Upper lobe of left lung (tissue), 6 donors: ENCODE results near the gene ACOD1. TPM values are rescaled to one million over a fixed set of nuclear protein-coding genes. Genes with fewer than 3 reads are reported as not detected.
A peak's percentile ranks its signal among the peaks of the same experiment; 100 is the strongest.
"Not testable (repeated sequence)": the region's sequence is repeated elsewhere in the genome, so short reads cannot be mapped to it uniquely, and the experiment has no call there.

Experiments
- ATAC-seq, 2 donors: fragments of 200-7000 bp; cut with Tn5 transposase; one replicate each; pipeline ENCODE4 v1.9.1; 2022; ENCODE audit warnings: mild to moderate bottlenecking in 2 of 2, moderate library complexity in 2 of 2; ENCODE audit not compliant: low FRiP score in 2 of 2
- DNase-seq, 2 donors: peaks; one replicate each; pipeline ENCODE4 v3.0.0-alpha.2; 2019 to 2020
- H3K27ac ChIP-seq, 4 donors: fragments of 200-600 bp; sonication (generic); one replicate each; pipeline ENCODE4 v1.5.1; 2016 to 2019
- H3K27me3 ChIP-seq, 4 donors: fragments of 200-600 bp; sonication (generic); one replicate each; pipeline ENCODE4 v1.5.1; 2017 to 2019
- H3K36me3 ChIP-seq, 4 donors: fragments of 200-600 bp; sonication (generic); one replicate each; pipeline ENCODE4 v1.5.1; 2016 to 2019
- H3K4me1 ChIP-seq, 4 donors: fragments of 200-600 bp; sonication (generic); one replicate each; pipeline ENCODE4 v1.5.1; 2018 to 2019
- H3K4me3 ChIP-seq, 4 donors: fragments of 200-600 bp; sonication (generic); one replicate each; pipeline ENCODE4 v1.5.1; 2017 to 2019; ENCODE audit warnings: mild to moderate bottlenecking in 2 of 4, moderate library complexity in 1 of 4
- H3K9me3 ChIP-seq, 4 donors: fragments of 200-600 bp; sonication (generic); one replicate each; pipeline ENCODE4 v1.5.1; 2018 to 2019
- EP300 ChIP-seq, 4 donors: sonication (generic); formaldehyde crosslinking; IDR thresholded peaks; one replicate each; pipeline ENCODE4 v1.5.1; 2017; ENCODE audit warnings: antibody characterized with exemption in 4 of 4, control low read depth in 2 of 4
- POLR2A ChIP-seq, 4 donors: fragments of 450-650 bp; IDR thresholded peaks; one replicate each; pipeline ENCODE4 v1.5.1; 2016 to 2017; ENCODE audit warnings: antibody characterized with exemption in 4 of 4, mild to moderate bottlenecking in 2 of 4
- POLR2AphosphoS5 ChIP-seq, 2 donors: sonication (generic); formaldehyde crosslinking; IDR thresholded peaks; one replicate each; pipeline ENCODE4 v1.5.1; 2017; ENCODE audit warnings: antibody characterized with exemption in 2 of 2
- WGBS, 2 donors: methylation state at CpG; one replicate each; pipeline ENCODE4 v1.1.5; 2017 to 2018; 5-methylcytosine and 5-hydroxymethylcytosine counted together
- total RNA-seq, 6 donors: library from RNA; depleted of rRNA in 4 of 6; stranded (reverse); fragments of >200 nt in 4 of 6; gene quantifications; one replicate each; pipeline versions ENCODE4 v1.1.0 to v1.2.1, GENCODE V29; 2016 to 2021
- TF ChIP-seq, protein P1 (sequence below), 6 experiments: fragments of 450-650 bp in 4 of 6; fragments of 200-600 bp in 2 of 6; sonication (generic) in 2 of 6; IDR thresholded peaks; one replicate each; pipeline ENCODE4 v1.5.1; 2016 to 2019; ENCODE audit warnings: antibody characterized with exemption in 6 of 6
- donor health status: DM: no; HTN: no; CAD: no; lungs with moderate emphysema.
- donor health status: DM: no; HTN: yes; CAD: no; lungs with severe emphysema.

ACOD1 gene
- total RNA-seq, 6 donors from 2014 or later: not detected

- H3K4me3 ChIP-seq: no peak overlapping the region
- no peak overlapping the region for H3K27ac ChIP-seq
- WGBS, 2 donors: 79 to 84% methylated on average over 4 of the region's 4 CpGs
Observed at GRCh38 chr13:76913898-76914297, 34.4 kb upstream of the ACOD1 start.

DNA sequence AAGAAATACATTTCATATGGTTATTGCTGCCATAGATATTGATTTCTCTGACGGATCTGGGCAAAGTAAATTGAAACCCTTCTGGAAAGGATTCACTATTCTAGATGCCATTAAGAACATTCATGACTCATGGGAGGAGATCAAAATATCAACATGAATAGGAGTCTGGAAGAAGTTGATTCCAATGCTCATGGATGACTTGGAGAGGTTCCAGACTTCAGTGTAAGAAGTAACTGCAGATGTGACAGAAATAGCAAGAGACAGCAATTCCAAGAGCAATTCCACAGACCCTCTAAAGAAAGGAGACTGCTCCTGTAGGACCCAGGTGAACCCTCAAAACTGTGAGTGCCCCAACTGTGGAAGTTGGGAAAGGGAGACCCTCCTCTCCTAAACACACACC, 31.2 kb upstream of the ACOD1 start:
- Histone ChIP-seq H3K9me3 (no peaks in the 10 kb centered on the region), H3K27me3 (no peaks in the 10 kb centered on the region), H3K27ac (no peak overlapping the region), H3K4me3 (no peak overlapping the region), H3K4me1 (no peaks in the 10 kb centered on the region), H3K36me3 (no peaks in the 10 kb centered on the region)
- 87 to 97% methylated on average over 1 of the region's 1 CpG for WGBS, 2 donors
- TF ChIP-seq POLR2AphosphoS5 (IDR thresholded peaks at IDR 0.05) (no peak), POLR2A (IDR thresholded peaks at IDR 0.05) (no peak), EP300 (IDR thresholded peaks at IDR 0.05) (no peak)
- TF ChIP-seq, protein P1, sequence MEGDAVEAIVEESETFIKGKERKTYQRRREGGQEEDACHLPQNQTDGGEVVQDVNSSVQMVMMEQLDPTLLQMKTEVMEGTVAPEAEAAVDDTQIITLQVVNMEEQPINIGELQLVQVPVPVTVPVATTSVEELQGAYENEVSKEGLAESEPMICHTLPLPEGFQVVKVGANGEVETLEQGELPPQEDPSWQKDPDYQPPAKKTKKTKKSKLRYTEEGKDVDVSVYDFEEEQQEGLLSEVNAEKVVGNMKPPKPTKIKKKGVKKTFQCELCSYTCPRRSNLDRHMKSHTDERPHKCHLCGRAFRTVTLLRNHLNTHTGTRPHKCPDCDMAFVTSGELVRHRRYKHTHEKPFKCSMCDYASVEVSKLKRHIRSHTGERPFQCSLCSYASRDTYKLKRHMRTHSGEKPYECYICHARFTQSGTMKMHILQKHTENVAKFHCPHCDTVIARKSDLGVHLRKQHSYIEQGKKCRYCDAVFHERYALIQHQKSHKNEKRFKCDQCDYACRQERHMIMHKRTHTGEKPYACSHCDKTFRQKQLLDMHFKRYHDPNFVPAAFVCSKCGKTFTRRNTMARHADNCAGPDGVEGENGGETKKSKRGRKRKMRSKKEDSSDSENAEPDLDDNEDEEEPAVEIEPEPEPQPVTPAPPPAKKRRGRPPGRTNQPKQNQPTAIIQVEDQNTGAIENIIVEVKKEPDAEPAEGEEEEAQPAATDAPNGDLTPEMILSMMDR (IDR thresholded peaks at IDR 0.05): no peak
- no peak for ATAC-seq
- no peak for DNase-seq

More at GRCh38 chr13:76913898-76914297, 34.4 kb upstream of the ACOD1 start:
- H3K36me3 ChIP-seq: no peaks in the 10 kb centered on the region
- no peaks in the 10 kb centered on the region for H3K9me3 ChIP-seq
- H3K27me3 ChIP-seq: no peaks in the 10 kb centered on the region
- ATAC-seq (no peak), DNase-seq (no peak)
- no peak for TF ChIP-seq POLR2AphosphoS5 (IDR thresholded peaks at IDR 0.05)
- TF ChIP-seq EP300 (IDR thresholded peaks at IDR 0.05): no peak
- no peak for TF ChIP-seq POLR2A (IDR thresholded peaks at IDR 0.05)
- TF ChIP-seq, protein P1 (IDR thresholded peaks at IDR 0.05): no peak
- H3K4me1 ChIP-seq: no peaks in the 10 kb centered on the region

GRCh38 chr13:76917755-76918481, 30.4 kb upstream of the ACOD1 start:
- not testable (repeated sequence) for H3K4me1 ChIP-seq, H3K36me3 ChIP-seq, DNase-seq, H3K4me3 ChIP-seq, H3K27ac ChIP-seq, H3K27me3 ChIP-seq, H3K9me3 ChIP-seq
- 87 to 92% methylated on average over 6 to 12 of the region's 12 CpGs for WGBS, 2 donors
- peak in 1 of 2 donors; percentile 36 for ATAC-seq

DNA sequence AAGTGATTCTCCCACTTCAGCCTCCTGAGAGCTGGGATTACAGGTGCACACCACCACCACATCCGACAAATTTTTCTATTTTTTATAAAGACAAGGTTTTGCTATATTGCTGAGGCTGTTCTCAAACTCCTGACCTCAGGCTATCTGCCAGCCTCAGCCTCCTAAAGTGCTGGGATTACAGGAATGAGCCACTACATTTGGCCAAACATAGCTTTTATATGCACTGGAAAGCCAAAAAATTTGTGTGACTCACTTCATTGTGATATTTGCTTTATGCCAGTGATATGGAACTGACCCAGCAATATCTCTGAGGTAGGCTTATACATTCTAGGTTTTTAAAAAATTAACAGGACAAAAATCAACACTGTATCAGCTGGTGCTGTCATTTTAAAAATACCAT, 26.8 kb upstream of the ACOD1 start:
- H3K9me3 ChIP-seq: no peaks in the 10 kb centered on the region
- H3K36me3 ChIP-seq: no peaks in the 10 kb centered on the region
- no peaks in the 10 kb centered on the region for H3K27me3 ChIP-seq
- whole genome bisulfite sequencing, 2 donors: 33 to 92% methylated on average over 1 of the region's 1 CpG
- H3K4me1 ChIP-seq: no peaks in the 10 kb centered on the region
- no peak overlapping the region for H3K4me3 ChIP-seq
- DNase-seq: no peak
- no peak for ATAC-seq
- TF ChIP-seq EP300 (IDR thresholded peaks at IDR 0.05): no peak
- H3K27ac ChIP-seq: no peak overlapping the region

- no peak for ATAC-seq
- Histone ChIP-seq H3K9me3 (no peaks in the 10 kb centered on the region), H3K27ac (no peak overlapping the region), H3K36me3 (no peaks in the 10 kb centered on the region), H3K4me3 (no peak overlapping the region), H3K4me1 (no peaks in the 10 kb centered on the region), H3K27me3 (no peaks in the 10 kb centered on the region)
- DNase-seq: no peak
- WGBS, 2 donors: 89 to 90% methylated on average over 1 of the region's 1 CpG
- TF ChIP-seq, protein P1 (IDR thresholded peaks at IDR 0.05): no peak
- TF ChIP-seq POLR2AphosphoS5 (IDR thresholded peaks at IDR 0.05) (no peak), EP300 (IDR thresholded peaks at IDR 0.05) (no peak), POLR2A (IDR thresholded peaks at IDR 0.05) (no peak)
Observed at GRCh38 chr13:76925115-76925514, 23.2 kb upstream of the ACOD1 start.

GRCh38 chr13:76927955-76928354, 20.4 kb upstream of the ACOD1 start:
- TF ChIP-seq EP300 (IDR thresholded peaks at IDR 0.05) (no peak), POLR2A (IDR thresholded peaks at IDR 0.05) (no peak), POLR2AphosphoS5 (IDR thresholded peaks at IDR 0.05) (no peak)
- TF ChIP-seq, protein P1 (IDR thresholded peaks at IDR 0.05): no peak
- DNase-seq: no peak
- H3K27me3 ChIP-seq: no peaks in the 10 kb centered on the region
- H3K36me3 ChIP-seq: no peaks in the 10 kb centered on the region
- no peak overlapping the region for H3K4me3 ChIP-seq
- H3K4me1 ChIP-seq: no peaks in the 10 kb centered on the region
- WGBS, 2 donors: 72 to 86% methylated on average over 5 of the region's 5 CpGs
- H3K9me3 ChIP-seq: peaks cover 0 to 6% (median 0%) of the 10 kb centered on the region in 4 donors
- no peak overlapping the region for H3K27ac ChIP-seq
- ATAC-seq: no peak
